HG02763 (cell line): Measurements from ENCODE around the gene AP1M2.
"Not testable (repeated sequence)": the region's sequence is repeated elsewhere in the genome, so short reads cannot be mapped to it uniquely, and the experiment has no call there.

Source experiments
- ATAC-seq: cut with Tn5 transposase; IDR thresholded peaks from one replicate; pipeline ENCODE4 v1.9.1; 2021; ENCODE audit warnings: mild to moderate bottlenecking, moderate library complexity; ENCODE audit not compliant: unreplicated experiment

AP1M2 gene

DNA sequence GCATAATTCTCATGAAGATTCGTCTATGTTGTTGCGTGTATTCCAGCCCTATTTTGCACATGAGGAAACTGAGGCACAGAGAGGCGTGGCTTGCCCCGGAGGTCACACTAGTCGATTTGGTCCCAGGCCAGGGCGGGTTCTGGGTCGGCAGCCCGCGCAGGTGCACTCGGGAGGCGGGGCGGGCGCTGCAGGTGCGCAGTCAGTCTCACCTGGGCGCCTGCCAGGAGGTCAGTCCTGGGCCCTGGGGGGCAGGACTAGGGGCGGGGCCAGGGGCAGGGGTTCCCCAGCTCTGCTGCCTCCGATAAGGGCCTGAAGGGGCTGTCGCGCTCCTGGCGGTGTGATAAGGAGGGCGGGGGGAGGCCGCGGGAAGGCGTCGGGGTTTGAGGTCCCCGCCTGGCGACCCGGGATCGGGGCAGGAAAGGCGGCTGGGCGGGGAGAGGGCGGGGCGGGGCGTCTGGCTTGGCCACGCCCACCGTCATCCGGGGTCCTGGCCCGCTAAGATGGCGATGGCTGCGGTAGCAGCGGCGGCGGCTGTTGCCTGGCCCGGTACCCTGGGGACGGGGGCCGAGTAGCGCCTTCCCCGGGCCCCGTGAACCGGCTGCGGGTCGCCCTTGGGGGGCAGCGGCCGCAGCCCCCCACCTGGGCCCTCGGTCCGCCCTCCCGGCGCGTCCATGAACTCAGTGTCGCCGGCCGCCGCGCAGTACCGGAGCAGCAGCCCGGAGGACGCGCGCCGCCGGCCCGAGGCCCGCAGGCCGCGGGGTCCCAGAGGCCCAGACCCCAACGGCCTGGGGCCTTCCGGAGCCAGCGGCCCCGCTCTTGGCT, 43.5 kb downstream of the AP1M2 start, which contains the start of gene ATG4D:
Gene ATG4D (plus strand): TSS at position 485 of the 822 bp plus-strand sequence. CDS start 187 bp downstream, at position 672.
- ATAC-seq = peak; percentile 77

DNA sequence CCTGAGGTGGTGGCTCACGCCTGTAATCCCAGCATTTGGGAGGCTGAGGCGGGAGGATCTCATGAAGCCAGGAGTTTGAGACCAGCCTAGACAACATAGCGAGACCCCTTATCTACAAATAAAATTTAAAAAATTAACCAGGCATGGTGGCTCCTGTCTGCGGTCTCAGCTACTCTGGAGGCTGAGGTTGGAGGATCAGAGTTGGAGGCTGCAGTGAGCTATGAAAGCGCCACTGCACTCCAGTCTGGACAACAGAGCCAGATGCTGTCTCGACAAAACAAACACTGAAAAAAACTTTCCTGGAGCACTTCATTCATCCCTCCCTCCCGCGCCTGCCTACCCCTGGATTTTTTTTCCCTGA, 44.1 kb downstream of the AP1M2 start:
- ATAC-seq = no peak

DNA sequence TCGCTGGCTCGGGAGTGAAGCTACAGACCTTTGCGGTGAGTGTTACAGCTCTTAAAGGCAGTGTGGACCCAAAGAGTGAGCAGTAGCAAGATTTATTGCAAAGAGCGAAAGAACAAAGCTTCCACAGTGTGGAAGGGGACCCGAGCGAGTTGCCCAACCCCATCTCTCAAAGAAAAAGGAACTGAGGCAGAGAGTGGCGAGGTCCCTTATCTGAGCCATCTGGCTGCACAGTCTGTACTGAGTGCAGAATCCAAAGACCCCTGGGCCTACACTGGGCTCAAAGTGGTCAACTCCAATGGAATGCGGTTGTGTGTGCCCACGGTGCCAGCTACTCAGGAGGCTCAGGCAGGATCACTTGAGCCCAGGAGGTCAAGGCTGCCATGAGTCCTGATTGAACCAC, 48.1 kb downstream of the AP1M2 start:
- not testable (repeated sequence) for ATAC-seq

DNA sequence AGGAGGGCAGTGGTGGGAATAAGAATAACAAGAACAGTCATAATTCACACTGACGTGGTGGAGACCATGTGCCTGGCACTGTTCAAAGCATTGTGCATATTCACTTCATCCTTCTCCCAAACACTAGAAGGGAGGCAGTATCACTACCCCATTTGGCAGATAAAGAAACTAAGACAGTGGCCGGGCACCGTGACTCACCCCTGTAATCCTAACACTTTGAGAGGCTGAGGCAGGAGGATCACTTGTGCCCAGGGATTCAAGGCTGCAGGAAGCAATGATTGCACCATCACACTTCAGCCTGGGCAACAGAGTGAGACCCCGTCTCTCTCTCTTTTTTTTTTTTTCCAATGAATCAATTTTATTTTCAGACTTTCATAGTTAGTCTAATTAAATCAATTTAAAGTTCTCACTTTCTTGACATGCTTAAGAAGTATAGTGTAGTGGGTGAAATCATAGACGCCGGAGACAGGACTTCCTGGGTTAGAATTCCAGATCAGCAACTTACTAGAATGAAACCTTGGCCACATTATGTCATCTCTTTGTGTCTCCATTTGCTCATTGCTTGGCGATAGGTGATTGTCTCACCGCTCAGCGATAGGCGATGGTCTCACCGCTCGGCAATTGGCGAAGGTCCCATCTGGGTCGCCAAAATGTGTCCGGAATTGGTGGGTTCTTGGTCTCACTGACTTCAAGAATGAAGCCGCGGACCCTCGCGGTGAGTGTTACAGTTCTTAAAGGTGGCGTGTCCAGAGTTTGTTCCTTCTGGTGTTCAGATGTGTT, 48.7 kb downstream of the AP1M2 start:
- ATAC-seq = no peak

DNA sequence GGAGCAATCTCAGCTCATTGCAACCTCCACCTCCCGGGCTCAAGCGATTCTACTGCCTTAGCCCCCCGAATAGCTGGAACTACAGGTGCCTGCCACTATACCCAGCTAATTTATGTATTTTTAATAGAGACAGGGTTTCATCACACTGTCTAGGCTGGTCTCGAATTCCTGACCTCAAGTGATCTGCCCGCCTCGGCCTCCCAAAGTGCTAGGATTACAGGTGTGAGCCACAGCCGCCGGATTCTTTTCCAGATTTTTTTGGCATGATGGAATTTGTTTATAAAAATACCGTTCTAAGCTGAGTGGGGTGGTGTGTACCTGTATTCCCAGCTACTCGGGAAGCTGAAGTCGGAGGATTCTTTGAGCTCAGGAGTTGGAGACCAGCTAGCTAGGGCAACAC, 49.4 kb downstream of the AP1M2 start:
- no peak for ATAC-seq

DNA sequence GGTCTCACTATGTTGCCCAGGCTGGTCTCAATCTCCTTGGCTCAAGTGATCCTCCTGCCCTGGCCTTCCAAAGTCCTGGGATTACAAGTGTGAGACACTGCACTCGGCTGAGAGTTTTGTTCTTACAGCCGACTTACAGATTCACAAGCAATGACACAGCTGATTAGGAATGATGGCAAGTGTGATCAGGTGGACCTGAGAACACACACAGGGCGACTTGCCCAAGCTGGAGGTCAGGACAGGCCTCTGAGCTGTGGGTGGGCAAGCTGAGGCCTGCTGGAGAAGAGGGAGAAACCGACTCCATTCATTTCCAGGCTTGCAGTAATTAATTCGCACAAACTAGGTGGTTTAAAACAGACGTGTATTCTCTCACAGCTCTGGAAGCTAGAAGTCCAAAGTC, 51.5 kb downstream of the AP1M2 start:
- no peak for ATAC-seq

DNA sequence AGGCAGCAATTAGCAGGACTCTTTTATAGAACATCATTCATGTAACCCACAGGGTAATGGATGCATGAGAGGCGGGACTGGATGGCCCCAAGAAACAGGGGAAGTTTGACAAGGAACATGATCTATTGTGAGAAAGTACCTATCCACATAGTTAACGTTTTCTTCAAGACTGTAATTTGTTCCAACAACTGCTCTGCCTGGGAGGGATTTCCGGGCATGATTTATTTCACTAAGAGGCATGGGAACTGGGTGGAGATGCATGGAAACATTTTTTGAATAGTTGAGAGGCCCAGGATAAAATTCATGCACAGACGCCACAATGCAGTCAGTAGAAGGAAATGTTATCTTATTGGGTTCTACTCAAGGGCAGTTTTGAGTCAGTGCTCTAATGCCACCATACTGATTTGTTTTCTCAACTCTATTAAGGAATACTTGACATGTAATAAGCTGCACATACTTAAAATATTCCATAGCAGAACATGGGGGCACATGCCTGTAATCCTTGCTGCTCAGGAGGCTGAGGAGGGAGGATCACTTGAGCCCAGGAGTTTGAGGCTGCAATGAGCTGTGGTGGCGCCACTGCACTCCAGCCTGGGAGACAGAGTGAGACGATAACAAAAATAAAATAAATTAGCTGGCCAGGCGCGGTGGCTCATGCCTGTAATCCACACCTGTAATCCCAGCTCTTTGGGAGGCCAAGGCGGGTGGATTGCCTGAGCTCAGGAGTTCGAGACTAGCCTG, 53.3 kb downstream of the AP1M2 start:
- no peak for ATAC-seq

DNA sequence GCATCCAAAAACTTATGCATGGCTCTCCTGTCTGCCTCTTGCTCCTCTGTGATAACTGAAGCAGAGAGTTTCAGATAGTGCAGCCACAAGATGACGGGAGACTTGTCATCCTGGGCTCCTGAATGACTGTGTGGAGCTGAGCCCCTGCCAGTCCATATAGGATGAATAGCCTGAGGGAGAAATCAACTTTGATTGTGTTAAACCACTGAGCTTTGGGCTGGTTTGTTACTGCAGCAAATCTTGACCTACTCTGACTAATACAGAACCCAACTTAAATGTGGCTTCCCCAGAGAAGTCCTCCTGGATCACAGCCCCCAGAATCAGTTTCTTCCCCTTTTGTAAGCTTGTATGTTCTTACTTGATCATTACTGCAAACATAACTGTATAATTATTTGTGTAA, 54.7 kb downstream of the AP1M2 start:
- no peak for ATAC-seq

DNA sequence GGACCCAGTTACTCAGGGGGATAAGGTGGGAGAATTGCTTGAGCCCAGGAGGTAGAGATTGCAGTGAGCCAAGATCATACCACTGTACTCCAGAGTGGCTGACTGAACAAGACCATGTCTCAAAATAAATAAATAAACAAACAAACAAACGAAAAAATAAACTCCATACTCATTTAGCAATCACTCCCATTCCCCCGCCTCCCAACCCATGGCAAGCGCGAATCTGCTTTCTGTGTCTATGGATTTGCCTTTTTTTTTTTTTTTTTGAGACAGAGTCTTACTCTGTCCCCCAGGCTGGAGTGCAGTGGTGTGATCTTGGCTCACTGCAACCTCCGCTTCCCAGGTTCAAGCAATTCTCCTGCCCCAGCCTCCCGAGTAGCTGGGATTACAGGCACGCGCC, 60.2 kb downstream of the AP1M2 start:
- not testable (repeated sequence) for ATAC-seq

DNA sequence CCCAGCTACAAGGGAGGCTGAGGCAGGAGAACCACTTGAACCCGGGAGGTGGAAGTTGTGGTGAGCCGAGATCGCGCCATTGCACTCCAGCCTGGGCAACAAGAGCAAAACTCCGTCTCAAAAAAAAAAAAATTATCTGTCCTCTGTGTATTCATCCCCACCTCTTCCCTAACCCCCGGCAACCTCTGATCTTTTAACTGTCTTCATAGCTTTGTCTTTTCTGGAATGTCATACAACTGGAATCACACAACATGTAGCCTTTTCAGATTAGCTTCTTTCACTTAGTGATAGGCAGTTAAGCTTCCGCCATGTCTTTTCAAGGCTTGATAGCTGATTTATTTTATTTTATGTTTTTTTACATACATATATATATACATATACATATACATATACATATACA, 61.5 kb downstream of the AP1M2 start:
- ATAC-seq = no peak

DNA sequence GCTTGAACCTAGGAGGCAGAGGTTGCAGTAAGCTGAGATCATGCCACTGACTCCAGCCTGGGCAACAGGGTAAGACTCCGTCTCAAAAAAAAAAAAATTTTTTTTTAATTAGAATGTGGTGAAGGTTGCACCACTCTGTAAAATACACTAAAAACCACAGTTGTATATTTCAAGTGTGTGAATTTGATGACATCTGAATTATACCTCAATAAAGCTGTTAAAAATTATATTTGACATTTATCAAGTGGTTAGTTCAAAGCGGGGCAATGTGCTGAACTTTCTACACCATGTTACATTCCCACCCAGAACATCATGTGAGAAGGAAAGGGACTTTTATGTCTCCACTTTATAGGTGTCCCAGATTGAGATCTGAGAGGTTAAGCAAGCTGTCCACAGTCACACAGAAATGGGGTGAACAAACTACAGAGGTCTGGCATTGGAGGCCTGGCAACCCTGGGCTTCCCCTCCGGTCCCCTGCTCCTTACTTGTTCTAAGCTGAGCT, 63.9 kb downstream of the AP1M2 start:
- ATAC-seq = no peak
